ENCODE measurements around the gene ANKS1A.
"Not testable (repeated sequence)": the region's sequence is repeated elsewhere in the genome, so short reads cannot be mapped to it uniquely, and the experiment has no call there.

Gene ANKS1A

GRCh38 chr6:35092362-35093117 lies 203.5 kb downstream of the ANKS1A start:
- Histone ChIP-seq H3K4me1 (ENCODE audit: control insufficient read depth, insufficient read depth, low read length) (peaks cover 8% of the 10 kb centered on the region), H3K27me3 (ENCODE audit: control insufficient read depth, insufficient read depth, low read length, poor library complexity, severe bottlenecking) (no peaks in the 10 kb centered on the region), H3K9me3 (ENCODE audit: control insufficient read depth, low read length) (no peaks in the 10 kb centered on the region), H3K36me3 (ENCODE audit: control insufficient read depth, insufficient read depth, low read length) (no peaks in the 10 kb centered on the region), H3K27ac (ENCODE audit: insufficient read depth, low read depth, low read length, poor library complexity, severe bottlenecking) (no peak overlapping the region), H3K4me3 (ENCODE audit: insufficient read depth, low read depth, low read length) (no peak overlapping the region)
- WGBS, 2 experiments: 93 to 96% methylated on average over 5 of the region's 5 CpGs

- no peak overlapping the region for H3K4me3 ChIP-seq (ENCODE audit: insufficient read depth, low read depth, low read length)
- H3K27ac ChIP-seq (ENCODE audit: insufficient read depth, low read depth, low read length, poor library complexity, severe bottlenecking): no peak overlapping the region
- H3K27me3 ChIP-seq (ENCODE audit: control insufficient read depth, insufficient read depth, low read length, poor library complexity, severe bottlenecking): no peaks in the 10 kb centered on the region
- WGBS, 2 experiments: 96 to 97% methylated on average over 4 to 5 of the region's 5 CpGs
- H3K9me3 ChIP-seq (ENCODE audit: control insufficient read depth, low read length): no peaks in the 10 kb centered on the region
- H3K4me1 ChIP-seq (ENCODE audit: control insufficient read depth, insufficient read depth, low read length): peaks cover 8% of the 10 kb centered on the region
- no peaks in the 10 kb centered on the region for H3K36me3 ChIP-seq (ENCODE audit: control insufficient read depth, insufficient read depth, low read length)
Observed at GRCh38 chr6:35093118-35093445, 204.0 kb downstream of the ANKS1A start.

- no peaks in the 10 kb centered on the region for H3K36me3 ChIP-seq (ENCODE audit: control insufficient read depth, insufficient read depth, low read length)
- no peak overlapping the region for H3K27ac ChIP-seq (ENCODE audit: insufficient read depth, low read depth, low read length, poor library complexity, severe bottlenecking)
- 94% methylated on average over 6 of the region's 6 CpGs for WGBS, 2 experiments
- H3K4me1 ChIP-seq (ENCODE audit: control insufficient read depth, insufficient read depth, low read length): peaks cover 8% of the 10 kb centered on the region
- no peak overlapping the region for H3K4me3 ChIP-seq (ENCODE audit: insufficient read depth, low read depth, low read length)
- no peaks in the 10 kb centered on the region for H3K27me3 ChIP-seq (ENCODE audit: control insufficient read depth, insufficient read depth, low read length, poor library complexity, severe bottlenecking)
- no peaks in the 10 kb centered on the region for H3K9me3 ChIP-seq (ENCODE audit: control insufficient read depth, low read length)
Observed at GRCh38 chr6:35093783-35094182, 204.7 kb downstream of the ANKS1A start.

- Histone ChIP-seq H3K4me3 (ENCODE audit: insufficient read depth, low read depth, low read length) (no peak overlapping the region), H3K36me3 (ENCODE audit: control insufficient read depth, insufficient read depth, low read length) (no peaks in the 10 kb centered on the region), H3K27ac (ENCODE audit: insufficient read depth, low read depth, low read length, poor library complexity, severe bottlenecking) (no peak overlapping the region), H3K9me3 (ENCODE audit: control insufficient read depth, low read length) (no peaks in the 10 kb centered on the region), H3K4me1 (ENCODE audit: control insufficient read depth, insufficient read depth, low read length) (peaks cover 8% of the 10 kb centered on the region), H3K27me3 (ENCODE audit: control insufficient read depth, insufficient read depth, low read length, poor library complexity, severe bottlenecking) (no peaks in the 10 kb centered on the region)
- 90 to 91% methylated on average over 4 of the region's 4 CpGs for WGBS, 2 experiments
Observed at GRCh38 chr6:35094183-35094582, 205.1 kb downstream of the ANKS1A start.

GRCh38 chr6:35096129-35096862 lies 207.2 kb downstream of the ANKS1A start:
- Histone ChIP-seq H3K4me1 (ENCODE audit: control insufficient read depth, insufficient read depth, low read length) (peaks cover 8% of the 10 kb centered on the region), H3K27me3 (ENCODE audit: control insufficient read depth, insufficient read depth, low read length, poor library complexity, severe bottlenecking) (no peaks in the 10 kb centered on the region), H3K27ac (ENCODE audit: insufficient read depth, low read depth, low read length, poor library complexity, severe bottlenecking) (no peak overlapping the region), H3K9me3 (ENCODE audit: control insufficient read depth, low read length) (no peaks in the 10 kb centered on the region), H3K4me3 (ENCODE audit: insufficient read depth, low read depth, low read length) (no peak overlapping the region), H3K36me3 (ENCODE audit: control insufficient read depth, insufficient read depth, low read length) (no peaks in the 10 kb centered on the region)
- WGBS, 2 experiments: 55 to 56% methylated on average over 4 of the region's 4 CpGs

- Histone ChIP-seq H3K4me1 (ENCODE audit: control insufficient read depth, insufficient read depth, low read length) (peaks cover 8% of the 10 kb centered on the region), H3K36me3 (ENCODE audit: control insufficient read depth, insufficient read depth, low read length) (no peaks in the 10 kb centered on the region), H3K27ac (ENCODE audit: insufficient read depth, low read depth, low read length, poor library complexity, severe bottlenecking) (no peak overlapping the region), H3K27me3 (ENCODE audit: control insufficient read depth, insufficient read depth, low read length, poor library complexity, severe bottlenecking) (no peaks in the 10 kb centered on the region), H3K4me3 (ENCODE audit: insufficient read depth, low read depth, low read length) (no peak overlapping the region), H3K9me3 (ENCODE audit: control insufficient read depth, low read length) (no peaks in the 10 kb centered on the region)
- WGBS, 2 experiments: 94 to 95% methylated on average over 5 of the region's 5 CpGs
Observed at GRCh38 chr6:35099116-35099515, 210.1 kb downstream of the ANKS1A start.

- Histone ChIP-seq H3K9me3 (ENCODE audit: control insufficient read depth, low read length) (no peaks in the 10 kb centered on the region), H3K4me1 (ENCODE audit: control insufficient read depth, insufficient read depth, low read length) (no peaks in the 10 kb centered on the region), H3K27me3 (ENCODE audit: control insufficient read depth, insufficient read depth, low read length, poor library complexity, severe bottlenecking) (no peaks in the 10 kb centered on the region), H3K4me3 (ENCODE audit: insufficient read depth, low read depth, low read length) (no peak overlapping the region), H3K27ac (ENCODE audit: insufficient read depth, low read depth, low read length, poor library complexity, severe bottlenecking) (no peak overlapping the region), H3K36me3 (ENCODE audit: control insufficient read depth, insufficient read depth, low read length) (no peaks in the 10 kb centered on the region)
- WGBS, 2 experiments: 91 to 97% methylated on average over 3 of the region's 3 CpGs
Observed at GRCh38 chr6:35105078-35105477, 216.0 kb downstream of the ANKS1A start.

GRCh38 chr6:35106061-35106460 lies 217.0 kb downstream of the ANKS1A start:
- not testable (repeated sequence) for H3K36me3 ChIP-seq (ENCODE audit: control insufficient read depth, insufficient read depth, low read length); H3K4me1 ChIP-seq (ENCODE audit: control insufficient read depth, insufficient read depth, low read length); H3K27me3 ChIP-seq (ENCODE audit: control insufficient read depth, insufficient read depth, low read length, poor library complexity, severe bottlenecking); H3K27ac ChIP-seq (ENCODE audit: insufficient read depth, low read depth, low read length, poor library complexity, severe bottlenecking); H3K4me3 ChIP-seq (ENCODE audit: insufficient read depth, low read depth, low read length); H3K9me3 ChIP-seq (ENCODE audit: control insufficient read depth, low read length)
- WGBS, 2 experiments: 93 to 95% methylated on average over 6 of the region's 6 CpGs

GRCh38 chr6:35107208-35107607 lies 218.2 kb downstream of the ANKS1A start:
- not testable (repeated sequence) for H3K4me1 ChIP-seq (ENCODE audit: control insufficient read depth, insufficient read depth, low read length); H3K4me3 ChIP-seq (ENCODE audit: insufficient read depth, low read depth, low read length); H3K27ac ChIP-seq (ENCODE audit: insufficient read depth, low read depth, low read length, poor library complexity, severe bottlenecking); H3K27me3 ChIP-seq (ENCODE audit: control insufficient read depth, insufficient read depth, low read length, poor library complexity, severe bottlenecking); H3K36me3 ChIP-seq (ENCODE audit: control insufficient read depth, insufficient read depth, low read length); H3K9me3 ChIP-seq (ENCODE audit: control insufficient read depth, low read length)
- WGBS, 2 experiments: 88 to 90% methylated on average over 8 of the region's 8 CpGs

GRCh38 chr6:35107761-35108160 lies 218.7 kb downstream of the ANKS1A start:
- not testable (repeated sequence) for H3K27me3 ChIP-seq (ENCODE audit: control insufficient read depth, insufficient read depth, low read length, poor library complexity, severe bottlenecking); H3K27ac ChIP-seq (ENCODE audit: insufficient read depth, low read depth, low read length, poor library complexity, severe bottlenecking); H3K36me3 ChIP-seq (ENCODE audit: control insufficient read depth, insufficient read depth, low read length); H3K4me3 ChIP-seq (ENCODE audit: insufficient read depth, low read depth, low read length); H3K4me1 ChIP-seq (ENCODE audit: control insufficient read depth, insufficient read depth, low read length); H3K9me3 ChIP-seq (ENCODE audit: control insufficient read depth, low read length)
- 93 to 95% methylated on average over 4 to 5 of the region's 5 CpGs for WGBS, 2 experiments
